H1 (cell line): ENCODE results near the gene MYOM1. TPM values are rescaled to one million over a fixed set of nuclear protein-coding genes. Genes with fewer than 3 reads are reported as not detected.

ENCODE experiments used
- CTCF ChIA-PET: fragments of 300-600 bp; sonication (Branson Sonifier 250); formaldehyde crosslinking; loops from one replicate; lab custom pipeline; 2021; ENCODE audit not compliant: partially characterized antibody; lab: Charles Lee
- POLR2A ChIA-PET: fragments of 300-600 bp; sonication (Branson Sonifier 250); formaldehyde crosslinking; loops from one replicate; lab custom pipeline; 2021; ENCODE audit warnings: inconsistent platforms; ENCODE audit not compliant: partially characterized antibody; lab: Charles Lee
- DNase-seq, 2 experiments: peaks; one replicate each; pipeline versions ENCODE4 v3.0.0 to v3.0.0-alpha.2; 2010 to 2022; ENCODE audit warnings: low spot score in 2 of 2, low read depth in 1 of 2, mixed read lengths in 1 of 2
- FAIRE-seq: peaks from 2 replicates; lab custom pipeline; 2011; peaks lifted over from hg19 to GRCh38; lab: Jason Lieb, UNC
- H2AFZ ChIP-seq: 2 replicates; pipeline ENCODE4 v1.8.1; 2012; ENCODE audit warnings: low read length, inconsistent platforms
- H2AK5ac ChIP-seq: 2 replicates; pipeline ENCODE4 v1.6.1; 2013; ENCODE audit warnings: low read depth, low read length
- H2BK120ac ChIP-seq: replicated peaks from 2 replicates; pipeline ENCODE3; 2013; ENCODE audit warnings: low read depth, low read length, inconsistent platforms
- H2BK12ac ChIP-seq: 2 replicates; pipeline ENCODE4 v1.6.1; 2013; ENCODE audit warnings: low read depth, low read length
- H2BK15ac ChIP-seq: 2 replicates; pipeline ENCODE4 v1.6.1; 2013; ENCODE audit warnings: low read length
- H2BK20ac ChIP-seq: 2 replicates; pipeline ENCODE4 v1.6.1; 2013; ENCODE audit warnings: low read length
- H2BK5ac ChIP-seq: 2 replicates; pipeline ENCODE4 v1.6.1; 2013; ENCODE audit warnings: low read depth, low read length
- H3K14ac ChIP-seq: 2 replicates; pipeline ENCODE4 v1.6.1; 2013; ENCODE audit warnings: inconsistent platforms; ENCODE audit not compliant: insufficient read length
- H3K18ac ChIP-seq: 2 replicates; pipeline ENCODE4 v1.6.1; 2013; ENCODE audit warnings: low read length; ENCODE audit errors: extremely low read depth
- H3K23ac ChIP-seq: 2 replicates; pipeline ENCODE4 v1.6.1; 2013; ENCODE audit warnings: inconsistent platforms; ENCODE audit not compliant: insufficient read length
- H3K23me2 ChIP-seq: 2 replicates; pipeline ENCODE4 v1.6.1; 2013; ENCODE audit warnings: low read depth, low read length
- H3K27ac ChIP-seq: 2 replicates; pipeline ENCODE4 v1.6.1; 2011; ENCODE audit warnings: low read depth, low read length, inconsistent platforms
- H3K27me3 ChIP-seq, 4 experiments: replicated peaks in 1 of 4; 1 replicate in 1 of 4; 2 replicates in 3 of 4; pipeline versions ENCODE4 v1.6.1 to v1.8.1; 2011 to 2013; ENCODE audit warnings: low read length in 3 of 4, mild to moderate bottlenecking in 3 of 4, inconsistent platforms in 2 of 4, mixed read lengths in 2 of 4, moderate library complexity in 1 of 4; ENCODE audit not compliant: control insufficient read depth in 3 of 4, insufficient read depth in 3 of 4; ENCODE audit errors: extremely low read depth in 1 of 4
- H3K36me3 ChIP-seq, 4 experiments: 2 replicates each; pipeline versions ENCODE4 v1.6.1 to v1.8.1; 2011 to 2013; ENCODE audit warnings: mild to moderate bottlenecking in 4 of 4, low read length in 3 of 4, moderate library complexity in 2 of 4, control low read depth in 1 of 4, inconsistent platforms in 1 of 4; ENCODE audit not compliant: insufficient read depth in 4 of 4, control insufficient read depth in 2 of 4
- H3K4ac ChIP-seq: replicated peaks from 2 replicates; pipeline ENCODE3; 2013; ENCODE audit warnings: low read length, low read depth, mixed read lengths, inconsistent platforms; ENCODE audit not compliant: insufficient read length
- H3K4me1 ChIP-seq, 4 experiments: replicated peaks in 1 of 4; 1 replicate in 1 of 4; 2 replicates in 3 of 4; pipeline versions ENCODE4 v1.6.1 to v1.8.1; 2011 to 2013; ENCODE audit warnings: low read length in 3 of 4, inconsistent platforms in 2 of 4, mixed read lengths in 1 of 4; ENCODE audit not compliant: insufficient read depth in 4 of 4, control insufficient read depth in 3 of 4
- H3K4me2 ChIP-seq, 2 experiments: 2 replicates each; pipeline versions ENCODE4 v1.6.1 to v1.8.1; 2011 to 2013; ENCODE audit warnings: low read depth in 2 of 2, low read length in 2 of 2, control low read depth in 1 of 2, inconsistent platforms in 1 of 2, mild to moderate bottlenecking in 1 of 2; ENCODE audit not compliant: insufficient read depth in 1 of 2
- H3K4me3 ChIP-seq, 4 experiments: fragments of 200-600, 300-600 bp in 1 of 4; sonication (generic), shearing (Covaris generic), sonication (Bioruptor Twin) in 1 of 4; 2 replicates each; pipeline versions ENCODE4 v1.5.1 to v1.8.1; 2011 to 2016; ENCODE audit warnings: low read length in 4 of 4, low read depth in 3 of 4, control low read depth in 2 of 4, inconsistent platforms in 2 of 4, mild to moderate bottlenecking in 2 of 4, mixed read lengths in 1 of 4, moderate library complexity in 1 of 4; ENCODE audit not compliant: insufficient read depth in 2 of 4; ENCODE audit errors: extremely low read depth in 1 of 4
- H3K56ac ChIP-seq: replicated peaks from 2 replicates; pipeline ENCODE3; 2013; ENCODE audit warnings: low read depth, mild to moderate bottlenecking, mixed read lengths, low read length, inconsistent platforms; ENCODE audit not compliant: insufficient read length
- H3K79me1 ChIP-seq: 2 replicates; pipeline ENCODE4 v1.6.1; 2013; ENCODE audit warnings: low read depth, low read length, control low read depth
- H3K79me2 ChIP-seq, 2 experiments: 2 replicates each; pipeline versions ENCODE4 v1.6.1 to v1.8.1; 2012 to 2013; ENCODE audit warnings: low read length in 2 of 2, mild to moderate bottlenecking in 2 of 2, inconsistent platforms in 1 of 2; ENCODE audit not compliant: insufficient read depth in 2 of 2, control insufficient read depth in 1 of 2
- H3K9ac ChIP-seq, 4 experiments: replicated peaks in 1 of 4; 1 replicate in 1 of 4; 2 replicates in 3 of 4; pipeline versions ENCODE4 v1.6.1 to v1.8.1; 2011 to 2013; ENCODE audit warnings: low read depth in 3 of 4, low read length in 3 of 4, control low read depth in 2 of 4, mild to moderate bottlenecking in 2 of 4, moderate library complexity in 2 of 4, inconsistent platforms in 1 of 4; ENCODE audit errors: extremely low read depth in 1 of 4
- H3K9me3 ChIP-seq, 2 experiments: 2 replicates each; pipeline versions ENCODE4 v1.6.1 to v1.8.1; 2012 to 2013; ENCODE audit warnings: mild to moderate bottlenecking in 2 of 2, moderate library complexity in 2 of 2, control low read depth in 1 of 2, inconsistent platforms in 1 of 2, low read depth in 1 of 2, low read length in 1 of 2, mixed read lengths in 1 of 2; ENCODE audit not compliant: insufficient read depth in 2 of 2
- H4K20me1 ChIP-seq, 2 experiments: replicated peaks in 1 of 2; 2 replicates each; pipeline versions ENCODE3 to v1.8.1; 2011 to 2013; ENCODE audit warnings: inconsistent platforms in 2 of 2, low read length in 2 of 2, mild to moderate bottlenecking in 1 of 2; ENCODE audit not compliant: insufficient read depth in 2 of 2, control insufficient read depth in 1 of 2
- H4K5ac ChIP-seq: 2 replicates; pipeline ENCODE4 v1.6.1; 2013; ENCODE audit warnings: low read length, low read depth, mixed read lengths, inconsistent platforms; ENCODE audit not compliant: insufficient read length
- H4K8ac ChIP-seq: 2 replicates; pipeline ENCODE4 v1.8.0; 2013; ENCODE audit warnings: mild to moderate bottlenecking, moderate library complexity, low read length, inconsistent platforms; ENCODE audit not compliant: insufficient read depth; ENCODE audit errors: extremely low read depth
- H4K91ac ChIP-seq: replicated peaks from 2 replicates; pipeline ENCODE3; 2013; ENCODE audit warnings: low read length, mixed read lengths, inconsistent platforms; ENCODE audit not compliant: insufficient read length
- ASH2L ChIP-seq: fragments of 200-600, 300-600 bp; sonication (generic); IDR thresholded peaks from one replicate; pipeline ENCODE4 v1.7.1; 2017; ENCODE audit warnings: low read length
- BRCA1 ChIP-seq: IDR thresholded peaks from 2 replicates; pipeline ENCODE4 v1.6.1; 2012; ENCODE audit warnings: low read depth, low read length, improper control_type of control experiment
- CHD1 ChIP-seq: IDR thresholded peaks from 2 replicates; pipeline ENCODE4 v1.6.1; 2012; ENCODE audit warnings: low read depth, low read length, improper control_type of control experiment
- CREB1 ChIP-seq: IDR thresholded peaks from 2 replicates; pipeline ENCODE4 v1.6.1; 2012; ENCODE audit warnings: inconsistent platforms
- EP300 ChIP-seq, 2 experiments: IDR thresholded peaks; 1 replicate in 1 of 2; 2 replicates in 1 of 2; pipeline ENCODE4 v1.6.1; 2011 to 2012; ENCODE audit warnings: low read depth in 2 of 2, low read length in 2 of 2, mild to moderate bottlenecking in 2 of 2, borderline replicate concordance in 1 of 2, inconsistent platforms in 1 of 2, moderate library complexity in 1 of 2
- PHF8 ChIP-seq: fragments of 200-600 bp; sonication (generic); conservative IDR thresholded peaks from 2 replicates; pipeline ENCODE4 v1.7.1; 2012; ENCODE audit warnings: low read depth, mild to moderate bottlenecking, inconsistent platforms, low read length, moderate library complexity
- POU5F1 ChIP-seq: IDR thresholded peaks from 2 replicates; pipeline ENCODE4 v1.6.1; 2011; ENCODE audit warnings: low read depth, mild to moderate bottlenecking, low read length, moderate library complexity
- SP2 ChIP-seq: IDR thresholded peaks from 2 replicates; pipeline ENCODE4 v1.6.1; 2012; ENCODE audit warnings: mild to moderate bottlenecking, low read length, inconsistent platforms
- SP4 ChIP-seq: IDR thresholded peaks from 2 replicates; pipeline ENCODE4 v1.6.1; 2012; ENCODE audit warnings: low read length, inconsistent platforms
- TBP ChIP-seq: IDR thresholded peaks from 2 replicates; pipeline ENCODE4 v1.6.1; 2011; ENCODE audit warnings: low read depth, low read length, improper control_type of control experiment
- ZNF274 ChIP-seq: IDR thresholded peaks from 2 replicates; pipeline ENCODE4 v1.7.0; 2012; ENCODE audit warnings: low read length, borderline replicate concordance; ENCODE audit errors: extremely low read depth
- WGBS, 2 experiments: shearing (Covaris generic) in 1 of 2; methylation state at CpG; one replicate each; pipeline versions ENCODE4 v1.1.6 to v1.1.7; 2013 to 2015; ENCODE audit warnings: low lambda C conversion rate in 2 of 2, mixed read lengths in 2 of 2, inconsistent platforms in 1 of 2, low coverage in 1 of 2, missing lambda C conversion rate in 1 of 2; ENCODE audit not compliant: insufficient replicate concordance in 2 of 2, insufficient coverage in 1 of 2, insufficient read length in 1 of 2; ENCODE audit errors: extremely low coverage in 1 of 2, missing lambda C conversion rate in 1 of 2; 5-methylcytosine and 5-hydroxymethylcytosine counted together
- polyA plus RNA-seq, 7 experiments: library from polyadenylated mRNA; depleted of rRNA in 3 of 7; stranded (reverse) in 5 of 7; unstranded in 2 of 7; fragments of >200 nt in 5 of 7; fragments of 200-250 nt in 2 of 7; gene quantifications; 1 replicate in 5 of 7; 2 replicates in 1 of 7; 4 replicates in 1 of 7; pipeline versions ENCODE4 v1.2.1 to v1.2.3, GENCODE V29; 2011 to 2013; ENCODE audit warnings: missing spikeins in 2 of 7, mixed read lengths in 2 of 7
- total RNA-seq: library from RNA; stranded (reverse); fragmentation: NEBNext Ultra II Directional; extraction: Animal tissue kit (Norgen Biotek cat#: 25700); gene quantifications from 2 replicates; pipeline ENCODE4 v1.2.1, GENCODE V29; 2021
- TF ChIP-seq, protein P1 (sequence below): IDR thresholded peaks from 2 replicates; pipeline ENCODE4 v1.6.1; 2011; ENCODE audit warnings: low read depth, mild to moderate bottlenecking, low read length; ENCODE audit not compliant: insufficient read depth

MYOM1 gene
- total and polyA plus RNA-seq, 2 of the 8 experiments (the other 6 are each of a cell fraction or from before 2014, with no cell fraction given): 0.06 to 0.32 TPM

DNA sequence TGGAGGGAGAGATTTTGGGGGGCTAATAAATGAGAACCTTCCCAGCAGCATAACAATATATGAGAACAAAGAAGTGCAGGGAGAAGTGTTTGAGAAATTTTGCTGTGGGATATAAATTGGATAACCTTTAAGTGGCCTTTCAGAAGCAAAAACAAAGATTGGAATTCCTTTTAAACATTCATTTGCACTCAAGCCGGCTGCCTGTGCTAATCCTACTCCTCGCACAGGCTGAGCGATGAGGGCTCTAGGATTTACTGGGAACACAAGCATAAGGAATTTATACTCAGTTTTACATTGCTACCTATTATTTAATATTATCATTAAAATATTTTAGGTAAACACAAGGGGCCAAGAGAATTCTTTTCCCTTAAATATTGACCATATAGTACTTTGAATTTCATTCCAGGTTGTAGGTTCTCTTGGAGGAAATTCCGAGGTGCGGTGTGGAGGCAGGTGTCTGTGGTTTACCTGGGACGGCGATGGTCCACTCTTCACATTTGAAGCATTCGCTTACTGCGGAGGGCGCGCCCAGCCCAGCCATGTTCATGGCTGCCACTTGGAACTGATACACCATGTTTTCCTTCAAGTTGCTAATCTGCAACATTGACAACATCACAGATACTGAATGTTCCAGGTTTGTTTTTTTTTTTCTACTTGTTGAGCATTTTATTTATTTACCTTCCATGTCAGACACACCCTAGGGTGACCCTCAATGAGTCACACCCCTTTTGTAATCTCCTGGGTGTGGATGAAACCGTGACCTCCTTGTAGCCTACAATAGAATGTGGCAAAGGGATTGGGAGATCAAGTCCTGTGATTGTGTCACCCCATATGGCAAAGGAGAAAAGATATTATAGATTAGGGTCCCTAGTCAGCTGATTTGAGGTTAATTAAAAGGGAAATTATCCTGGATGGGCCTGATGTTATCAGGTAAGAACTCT lies 100.1 kb downstream of the MYOM1 start:
- H3K23ac ChIP-seq: no peak overlapping the region
- H2AFZ ChIP-seq: no peak overlapping the region
- H4K91ac ChIP-seq: no peak overlapping the region
- 0 out of 2 replicates have a peak overlapping the region, but pooled peaks have one; percentile 81 for H2BK15ac ChIP-seq
- no peak overlapping the region for H3K56ac ChIP-seq
- H2BK5ac ChIP-seq: no peak overlapping the region
- H3K27me3 ChIP-seq: no peaks in the 10 kb centered on the region
- WGBS, 2 experiments: 90% methylated on average over 12 of the region's 12 CpGs; no CpG with 5 or more reads in 1 of the 2 experiments
- ChIA-PET CTCF (interaction anchor here (0.9 to 3.0 kb wide), 5 partner anchors 9 to 171 kb away, joined by 3 to 11 read pairs (median 4); no protein-coding TSS in a partner anchor), POLR2A (interaction anchor here (1.2 kb wide), 1 partner anchor 127 kb away, joined by 4 read pairs; no protein-coding TSS in a partner anchor)
- H3K4ac ChIP-seq: no peak overlapping the region
- H2AK5ac ChIP-seq: no peak overlapping the region
- no peak overlapping the region for H3K9ac ChIP-seq
- H3K4me1 ChIP-seq: peaks cover 0 to 5% (median 2%) of the 10 kb centered on the region in 4 experiments; a peak in 3 of 7 replicates
- H4K20me1 ChIP-seq: no peaks in the 10 kb centered on the region
- no peak overlapping the region for H4K5ac ChIP-seq
- no peak overlapping the region for H3K14ac ChIP-seq
- no peak overlapping the region for H2BK120ac ChIP-seq
- H3K9me3 ChIP-seq: no peaks in the 10 kb centered on the region
- H3K18ac ChIP-seq: no peak overlapping the region
- no peaks in the 10 kb centered on the region for H3K23me2 ChIP-seq
- no peak overlapping the region for H3K4me2 ChIP-seq
- no peak overlapping the region for H2BK12ac ChIP-seq
- no peak overlapping the region for H3K27ac ChIP-seq
- H2BK20ac ChIP-seq: no peak overlapping the region
- H3K36me3 ChIP-seq: no peaks in the 10 kb centered on the region
- no peaks in the 10 kb centered on the region for H3K79me1 ChIP-seq
- DNase-seq (no peak), FAIRE-seq (no peak)
- H3K4me3 ChIP-seq: no peak overlapping the region
- no peaks in the 10 kb centered on the region for H3K79me2 ChIP-seq
- H4K8ac ChIP-seq: no peak overlapping the region
- TF ChIP-seq EP300 (IDR thresholded peaks at IDR 0.05; ENCODE audit: borderline replicate concordance in 1 of 2, low read depth in 2 of 2, low read length in 2 of 2) (no peak), PHF8 (no peak), SP4 (no peak), ZNF274 (no peak), BRCA1 (no peak), POU5F1 (no peak), TBP (no peak), ASH2L (no peak), CREB1 (no peak), SP2 (no peak), CHD1 (no peak)
- TF ChIP-seq, protein P1, sequence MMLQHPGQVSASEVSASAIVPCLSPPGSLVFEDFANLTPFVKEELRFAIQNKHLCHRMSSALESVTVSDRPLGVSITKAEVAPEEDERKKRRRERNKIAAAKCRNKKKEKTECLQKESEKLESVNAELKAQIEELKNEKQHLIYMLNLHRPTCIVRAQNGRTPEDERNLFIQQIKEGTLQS: no peak
